TTC549 (cell line): ENCODE results near the gene ANXA2.
"Not testable (repeated sequence)": the region's sequence is repeated elsewhere in the genome, so short reads cannot be mapped to it uniquely, and the experiment has no call there.

Experiments used
- FAIRE-seq: peaks from 2 replicates; lab custom pipeline; 2012; peaks lifted over from hg19 to GRCh38; lab: Jason Lieb, UNC

Gene ANXA2

GRCh38 chr15:60408463-60408981 lies 10.7 kb upstream of the ANXA2 start:
- no peak for FAIRE-seq

- no peak for FAIRE-seq
These were observed 9.6 kb upstream of the ANXA2 start for GRCh38 chr15:60407415-60407805.

- FAIRE-seq = no peak
These were observed 9.0 kb upstream of the ANXA2 start for GRCh38 chr15:60406513-60407414.

DNA sequence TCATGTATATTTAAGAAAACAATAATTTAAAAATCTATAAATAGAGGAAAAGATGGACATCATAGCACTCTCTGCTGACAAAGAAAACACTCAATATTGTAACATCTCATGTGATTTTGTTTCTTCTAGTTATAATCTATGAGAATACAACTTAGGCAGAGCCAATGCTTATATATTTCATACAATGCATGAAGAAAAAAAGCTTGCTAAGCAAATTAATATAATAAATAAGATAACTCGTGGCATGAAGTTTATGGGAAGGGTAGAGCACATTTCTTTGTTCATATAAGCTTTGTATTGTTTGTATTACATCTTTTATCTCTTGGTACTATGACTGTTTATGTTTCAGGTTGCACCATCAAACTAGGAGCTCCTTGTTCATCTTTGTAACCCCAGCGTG lies 7.6 kb upstream of the ANXA2 start:
- FAIRE-seq = no peak

- not testable (repeated sequence) for FAIRE-seq
These were observed 6.6 kb upstream of the ANXA2 start for GRCh38 chr15:60404351-60404750.

DNA sequence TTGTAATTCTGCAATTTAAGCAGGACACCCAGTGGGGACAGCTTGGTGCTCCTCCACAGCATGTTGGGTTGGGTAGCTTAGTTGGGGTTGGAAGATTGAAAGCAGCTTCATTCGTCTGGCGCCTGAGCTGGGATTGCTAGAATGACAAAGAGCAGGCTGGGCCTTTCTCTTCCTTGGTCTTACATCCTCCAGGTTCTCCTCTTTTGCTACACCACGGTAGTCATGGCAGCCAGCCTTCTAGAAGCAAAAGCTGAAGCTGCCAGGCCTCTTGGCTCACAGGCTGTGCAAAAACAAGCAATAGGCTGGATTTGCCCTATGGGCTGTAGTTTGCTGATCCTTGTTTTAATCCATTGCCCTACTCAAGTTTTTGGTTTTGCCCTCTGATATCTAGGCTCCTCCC lies 3.2 kb upstream of the ANXA2 start:
- FAIRE-seq = no peak

- FAIRE-seq = no peak
These were observed 2.1 kb upstream of the ANXA2 start for GRCh38 chr15:60399931-60400330.

DNA sequence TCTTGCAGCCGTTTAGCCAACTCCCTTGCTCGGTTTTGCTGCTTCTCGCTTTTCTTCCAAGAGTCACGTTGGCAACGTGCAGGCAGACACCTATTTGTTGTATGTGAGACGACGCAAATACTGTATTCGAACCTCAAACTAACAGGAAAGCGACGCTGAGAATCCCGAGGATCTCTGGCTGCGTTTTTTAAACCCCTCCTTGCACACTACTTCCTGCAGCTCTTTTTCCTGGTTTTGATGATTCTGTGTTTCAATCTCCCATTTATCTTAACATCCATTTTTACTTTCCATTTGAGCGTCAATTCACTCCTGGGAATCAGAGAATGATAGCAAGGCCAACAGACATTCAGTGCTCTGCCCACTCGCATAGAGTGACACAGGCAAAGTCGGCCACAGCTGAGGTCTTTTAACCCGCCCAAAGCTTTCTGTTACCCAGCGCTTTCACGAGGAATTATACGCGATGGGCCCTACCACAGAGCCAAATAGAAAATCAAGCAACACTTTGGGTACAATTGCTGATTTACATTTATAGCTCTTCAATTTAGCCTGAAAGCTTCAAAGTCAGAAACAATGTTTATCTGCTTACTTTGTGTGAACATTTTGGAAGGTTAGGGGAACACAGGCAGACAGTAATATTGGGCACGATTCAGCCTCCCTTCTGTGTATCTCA lies 1.6 kb upstream of the ANXA2 start:
- FAIRE-seq = no peak

DNA sequence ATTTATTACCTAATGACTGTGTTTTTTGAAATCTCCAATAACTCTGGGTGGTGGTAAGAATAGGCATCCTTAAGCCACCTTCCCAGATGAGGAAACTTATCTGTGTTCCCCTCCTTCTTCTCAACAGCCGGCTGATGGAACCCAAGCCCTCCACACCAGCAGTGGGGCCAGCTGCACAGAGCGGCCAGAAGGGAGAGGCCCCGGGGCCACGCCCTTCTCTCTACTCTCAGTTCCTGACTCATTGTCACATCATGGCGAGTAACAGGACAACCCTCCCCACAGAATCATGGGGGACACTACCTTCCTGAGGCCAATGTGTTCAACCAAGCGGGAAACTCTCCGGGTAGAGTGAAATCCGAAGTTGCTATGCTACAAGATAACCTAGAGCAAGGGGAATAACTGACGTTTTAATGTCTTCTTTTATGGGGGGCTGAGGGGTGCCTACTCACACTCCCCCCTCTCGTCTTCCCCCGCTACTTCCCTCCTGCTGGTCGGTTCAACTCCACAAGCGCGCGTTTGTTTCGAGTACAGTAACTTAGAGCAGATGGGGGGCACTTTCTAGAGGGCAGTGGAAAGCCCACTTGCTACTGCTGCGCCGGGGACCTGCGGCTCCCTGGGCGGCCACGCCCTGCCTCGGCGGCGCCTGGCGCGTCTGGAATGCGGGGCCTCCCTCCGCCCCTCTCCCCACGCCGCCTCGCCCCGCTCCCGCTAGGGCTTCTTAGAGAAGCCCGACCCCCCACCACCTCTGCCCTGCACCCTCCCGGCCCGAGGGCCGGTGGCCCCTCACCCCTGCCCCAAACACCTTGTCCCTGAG lies 621 bp downstream of the ANXA2 start:
- FAIRE-seq = no peak

GRCh38 chr15:60396560-60396957 lies 1.2 kb downstream of the ANXA2 start:
- no peak for FAIRE-seq

- no peak for FAIRE-seq
These were observed 1.7 kb downstream of the ANXA2 start for GRCh38 chr15:60396100-60396499.

DNA sequence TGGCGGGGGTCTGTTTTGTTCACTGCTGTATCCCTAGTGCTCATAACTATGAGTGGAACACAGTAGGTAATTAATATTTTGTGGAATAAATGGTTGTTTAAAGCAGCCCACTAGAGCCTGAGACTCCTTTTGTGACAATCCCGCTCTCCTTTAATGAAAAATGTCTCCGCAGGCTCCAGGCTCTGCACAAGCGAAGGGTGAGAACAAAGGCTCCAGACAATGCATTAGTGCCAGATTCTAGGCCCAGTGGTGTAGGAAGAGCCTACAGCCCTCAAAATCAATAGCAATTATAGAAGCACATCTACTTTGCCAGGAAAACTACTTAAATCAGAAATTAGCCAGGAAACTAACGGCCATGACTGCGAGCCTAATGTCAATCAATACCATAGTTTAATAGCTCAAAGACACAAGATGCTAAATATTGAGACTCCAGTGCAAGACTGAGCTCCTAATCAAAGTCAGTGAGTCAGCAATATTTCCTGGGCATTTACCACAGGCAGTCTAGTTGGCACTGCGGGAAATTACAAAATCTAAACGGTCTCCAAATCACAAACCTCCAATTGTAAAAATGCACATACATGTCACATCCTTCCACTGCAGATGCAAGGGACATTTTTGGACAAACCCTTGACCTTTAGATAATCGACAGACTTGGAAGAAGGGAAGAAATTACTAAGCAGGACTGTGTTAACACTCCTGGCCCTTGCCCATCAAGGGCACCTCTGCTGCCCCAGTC lies 2.3 kb downstream of the ANXA2 start:
- FAIRE-seq = no peak

DNA sequence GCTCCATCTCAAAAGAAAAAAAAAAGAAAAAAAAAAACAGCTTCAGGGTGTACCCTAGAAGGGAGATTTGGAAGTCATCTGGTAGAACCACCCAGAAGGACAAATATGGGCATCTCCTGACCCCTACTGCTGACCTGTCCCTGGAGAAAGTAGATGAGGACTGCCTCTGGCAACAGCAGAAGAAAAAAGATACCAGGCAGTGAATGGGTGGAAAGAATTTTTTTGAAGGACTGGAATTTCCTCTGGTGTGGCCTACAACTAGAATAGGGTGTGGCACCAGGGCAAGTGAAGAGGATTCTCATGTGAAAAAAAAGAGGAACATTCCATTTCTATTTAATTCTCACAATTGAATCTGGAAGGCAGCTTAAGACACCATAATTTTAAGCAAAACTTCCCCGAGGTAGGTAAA lies 3.1 kb downstream of the ANXA2 start:
- FAIRE-seq = no peak

- no peak for FAIRE-seq
These were observed 4.6 kb downstream of the ANXA2 start for GRCh38 chr15:60392986-60393790.

DNA sequence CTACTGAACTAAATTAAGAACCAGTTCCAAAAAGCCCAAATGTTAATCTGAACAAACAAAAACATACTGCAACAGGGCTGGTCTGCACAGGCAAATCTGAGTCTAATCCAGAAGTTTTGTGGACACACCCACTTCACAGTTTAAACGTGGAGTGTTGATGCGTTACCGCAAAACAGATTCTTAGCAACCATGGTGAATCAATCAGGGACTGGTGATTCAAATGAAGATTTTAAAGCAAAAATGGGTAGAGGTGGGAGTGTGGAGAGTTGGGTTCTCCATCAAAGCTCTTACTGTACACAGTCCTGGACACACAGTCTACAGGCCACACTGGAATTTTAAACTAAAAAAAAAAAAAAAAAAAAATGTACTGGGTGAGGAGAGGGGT lies 5.2 kb downstream of the ANXA2 start:
- FAIRE-seq = no peak

- FAIRE-seq = no peak
These were observed 6.0 kb downstream of the ANXA2 start for GRCh38 chr15:60391722-60392315.

GRCh38 chr15:60390871-60391501 lies 6.8 kb downstream of the ANXA2 start:
- no peak for FAIRE-seq

DNA sequence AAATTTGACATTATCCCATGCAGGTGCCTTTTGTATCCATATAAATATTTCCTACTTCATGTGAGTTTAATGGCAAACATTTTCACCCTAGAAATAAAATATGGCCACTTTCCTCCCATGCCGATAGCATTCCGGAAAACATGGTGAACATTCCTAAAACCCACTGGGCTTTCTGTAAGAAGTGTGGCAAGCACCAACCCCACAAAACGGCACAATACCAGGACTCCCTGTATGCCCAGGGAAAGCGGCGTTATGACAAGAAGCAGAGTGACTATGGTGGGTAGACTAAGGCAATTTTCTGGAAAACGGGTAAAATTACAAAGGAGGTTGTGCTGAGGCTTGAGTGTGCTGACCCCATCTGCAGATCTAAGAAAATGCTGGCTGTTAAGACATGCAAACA lies 7.6 kb downstream of the ANXA2 start:
- FAIRE-seq = no peak

DNA sequence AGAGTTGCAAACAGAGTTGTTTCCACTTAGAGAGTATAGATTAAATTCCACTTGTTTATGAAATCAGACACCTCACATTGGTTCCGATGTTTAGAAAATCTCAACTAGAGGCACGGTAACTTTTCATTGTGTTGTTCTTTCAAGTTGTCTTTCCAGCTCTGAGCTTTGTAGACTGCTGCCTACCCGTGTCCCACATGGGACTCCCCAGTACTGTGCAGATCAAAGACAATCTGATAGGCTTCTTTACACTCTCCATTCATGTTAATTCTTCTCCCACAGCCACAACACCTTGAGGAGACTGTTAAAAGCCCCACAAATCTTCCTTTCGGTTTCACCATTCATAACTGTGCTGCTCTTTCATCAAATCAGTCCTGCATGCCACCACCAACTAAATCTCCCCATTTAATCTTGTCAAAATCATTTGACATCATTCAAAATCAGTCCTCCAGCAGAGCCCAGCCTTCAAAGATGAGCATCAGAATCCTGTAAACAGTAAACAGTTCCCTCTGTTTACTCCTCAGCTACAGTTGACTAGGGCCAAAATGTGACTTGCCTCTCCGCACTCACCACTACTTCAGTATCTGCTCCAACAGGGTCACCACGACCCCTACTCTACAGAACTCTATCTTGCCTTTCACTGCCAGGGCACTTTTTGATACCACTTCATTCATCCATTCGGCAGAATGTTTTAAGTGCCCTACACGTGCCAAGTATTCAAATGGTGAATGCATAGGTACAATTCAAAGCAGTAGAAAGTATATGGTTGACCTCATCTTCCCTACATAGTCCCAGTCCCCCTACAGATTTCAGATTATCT lies 8.3 kb downstream of the ANXA2 start:
- FAIRE-seq = no peak
